ENCODE measurements around the gene LRP1B. TPM values are rescaled to one million over a fixed set of nuclear protein-coding genes. Genes with fewer than 3 reads are reported as not detected.

LRP1B gene
- polyA plus RNA-seq, 1 of the 3 experiments (the other 2 are of a cell fraction) = 0.28 TPM

- no peak overlapping the region for H2AFZ ChIP-seq (ENCODE audit: low read depth)
- ChIA-PET CTCF (no interaction called here), POLR2A (no interaction called here)
- H3K4me2 ChIP-seq = no peak overlapping the region
- no peaks in the 10 kb centered on the region for H3K9me3 ChIP-seq
- H3K4me1 ChIP-seq (ENCODE audit: control insufficient read depth in 1 of 2, insufficient read depth in 2 of 2, low read depth in 1 of 2, low read length in 1 of 2) = no peaks in the 10 kb centered on the region
- no peaks in the 10 kb centered on the region for H3K27me3 ChIP-seq (ENCODE audit: insufficient read depth)
- H3F3A ChIP-seq (replicated peaks; ENCODE audit: insufficient read depth) = no peaks in the 10 kb centered on the region
- DNase-seq = no peak
- H3K4me3 ChIP-seq (ENCODE audit: low read depth in 2 of 2, low read length in 1 of 2) = no peak overlapping the region
- no peak for TF ChIP-seq MEF2A (IDR thresholded peaks at IDR 0.05; ENCODE audit: borderline replicate concordance, low read depth)
- TF ChIP-seq GATA2 (CRISPR knock-in tag; IDR thresholded peaks at IDR 0.05) = no peak
- TF ChIP-seq, protein P1, sequence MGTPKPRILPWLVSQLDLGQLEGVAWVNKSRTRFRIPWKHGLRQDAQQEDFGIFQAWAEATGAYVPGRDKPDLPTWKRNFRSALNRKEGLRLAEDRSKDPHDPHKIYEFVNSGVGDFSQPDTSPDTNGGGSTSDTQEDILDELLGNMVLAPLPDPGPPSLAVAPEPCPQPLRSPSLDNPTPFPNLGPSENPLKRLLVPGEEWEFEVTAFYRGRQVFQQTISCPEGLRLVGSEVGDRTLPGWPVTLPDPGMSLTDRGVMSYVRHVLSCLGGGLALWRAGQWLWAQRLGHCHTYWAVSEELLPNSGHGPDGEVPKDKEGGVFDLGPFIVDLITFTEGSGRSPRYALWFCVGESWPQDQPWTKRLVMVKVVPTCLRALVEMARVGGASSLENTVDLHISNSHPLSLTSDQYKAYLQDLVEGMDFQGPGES (IDR thresholded peaks at IDR 0.05; ENCODE audit: low read depth, low read length) = no peak
- no peak for TF ChIP-seq TCF12 (IDR thresholded peaks at IDR 0.05)
- TF ChIP-seq, protein P2, sequence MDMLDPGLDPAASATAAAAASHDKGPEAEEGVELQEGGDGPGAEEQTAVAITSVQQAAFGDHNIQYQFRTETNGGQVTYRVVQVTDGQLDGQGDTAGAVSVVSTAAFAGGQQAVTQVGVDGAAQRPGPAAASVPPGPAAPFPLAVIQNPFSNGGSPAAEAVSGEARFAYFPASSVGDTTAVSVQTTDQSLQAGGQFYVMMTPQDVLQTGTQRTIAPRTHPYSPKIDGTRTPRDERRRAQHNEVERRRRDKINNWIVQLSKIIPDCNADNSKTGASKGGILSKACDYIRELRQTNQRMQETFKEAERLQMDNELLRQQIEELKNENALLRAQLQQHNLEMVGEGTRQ (IDR thresholded peaks at IDR 0.05; ENCODE audit: borderline replicate concordance, low read depth, low read length) = no peak
- no peak for TF ChIP-seq RFX5 (IDR thresholded peaks at IDR 0.05; ENCODE audit: low read length)
- TF ChIP-seq REST (IDR thresholded peaks at IDR 0.05; ENCODE audit: low read depth, low read length) = no peak
- TF ChIP-seq, protein P3, sequence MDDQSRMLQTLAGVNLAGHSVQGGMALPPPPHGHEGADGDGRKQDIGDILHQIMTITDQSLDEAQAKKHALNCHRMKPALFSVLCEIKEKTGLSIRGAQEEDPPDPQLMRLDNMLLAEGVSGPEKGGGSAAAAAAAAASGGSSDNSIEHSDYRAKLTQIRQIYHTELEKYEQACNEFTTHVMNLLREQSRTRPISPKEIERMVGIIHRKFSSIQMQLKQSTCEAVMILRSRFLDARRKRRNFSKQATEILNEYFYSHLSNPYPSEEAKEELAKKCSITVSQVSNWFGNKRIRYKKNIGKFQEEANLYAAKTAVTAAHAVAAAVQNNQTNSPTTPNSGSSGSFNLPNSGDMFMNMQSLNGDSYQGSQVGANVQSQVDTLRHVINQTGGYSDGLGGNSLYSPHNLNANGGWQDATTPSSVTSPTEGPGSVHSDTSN (IDR thresholded peaks at IDR 0.05) = no peak
- no peak for TF ChIP-seq CTCF (IDR thresholded peaks at IDR 0.05)
- TF ChIP-seq POLR2AphosphoS5 (IDR thresholded peaks at IDR 0.05; ENCODE audit: low read depth, low read length) = no peak
- no peak for TF ChIP-seq FOXJ3 (CRISPR knock-in tag; IDR thresholded peaks at IDR 0.05)
- TF ChIP-seq FOSL2 (IDR thresholded peaks at IDR 0.05; ENCODE audit: borderline replicate concordance, low read depth) = no peak
- TF ChIP-seq ELF1 (IDR thresholded peaks at IDR 0.05) = no peak
- TF ChIP-seq FOXM1 (IDR thresholded peaks at IDR 0.05; ENCODE audit: low read depth) = no peak
- TF ChIP-seq EP300 (IDR thresholded peaks at IDR 0.05; ENCODE audit: borderline replicate concordance in 1 of 2, low read depth in 1 of 2, low read length in 1 of 2) = no peak
- no peak for TF ChIP-seq GABPA (IDR thresholded peaks at IDR 0.05; ENCODE audit: low read depth)
- no peak for TF ChIP-seq TEAD4 (IDR thresholded peaks at IDR 0.05; ENCODE audit: borderline replicate concordance, insufficient read depth)
- TF ChIP-seq, protein P4, sequence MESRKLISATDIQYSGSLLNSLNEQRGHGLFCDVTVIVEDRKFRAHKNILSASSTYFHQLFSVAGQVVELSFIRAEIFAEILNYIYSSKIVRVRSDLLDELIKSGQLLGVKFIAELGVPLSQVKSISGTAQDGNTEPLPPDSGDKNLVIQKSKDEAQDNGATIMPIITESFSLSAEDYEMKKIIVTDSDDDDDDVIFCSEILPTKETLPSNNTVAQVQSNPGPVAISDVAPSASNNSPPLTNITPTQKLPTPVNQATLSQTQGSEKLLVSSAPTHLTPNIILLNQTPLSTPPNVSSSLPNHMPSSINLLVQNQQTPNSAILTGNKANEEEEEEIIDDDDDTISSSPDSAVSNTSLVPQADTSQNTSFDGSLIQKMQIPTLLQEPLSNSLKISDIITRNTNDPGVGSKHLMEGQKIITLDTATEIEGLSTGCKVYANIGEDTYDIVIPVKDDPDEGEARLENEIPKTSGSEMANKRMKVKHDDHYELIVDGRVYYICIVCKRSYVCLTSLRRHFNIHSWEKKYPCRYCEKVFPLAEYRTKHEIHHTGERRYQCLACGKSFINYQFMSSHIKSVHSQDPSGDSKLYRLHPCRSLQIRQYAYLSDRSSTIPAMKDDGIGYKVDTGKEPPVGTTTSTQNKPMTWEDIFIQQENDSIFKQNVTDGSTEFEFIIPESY (IDR thresholded peaks at IDR 0.05; ENCODE audit: borderline replicate concordance, low read depth) = no peak
- TF ChIP-seq JUND (IDR thresholded peaks at IDR 0.05) = no peak
- no peak overlapping the region for H3K9ac ChIP-seq
- 70% methylated on average over 2 of the region's 2 CpGs for WGBS (ENCODE audit: low lambda C conversion rate)
- no peaks in the 10 kb centered on the region for H3K9me2 ChIP-seq
- H4K20me1 ChIP-seq (ENCODE audit: insufficient read depth) = no peaks in the 10 kb centered on the region
- no peaks in the 10 kb centered on the region for H3K79me2 ChIP-seq (ENCODE audit: insufficient read depth)
- H3K27ac ChIP-seq (ENCODE audit: low read depth in 2 of 2, low read length in 1 of 2) = no peak overlapping the region
- no peaks in the 10 kb centered on the region for H3K36me3 ChIP-seq (replicated peaks in 1 of 2; ENCODE audit: control insufficient read depth in 1 of 2, insufficient read depth in 2 of 2, low read length in 1 of 2)
These were observed 1601.8 kb downstream of the LRP1B start for GRCh38 chr2:140528982-140529381.
